Measurements from ENCODE around the gene CFAP46. TPM values are rescaled to one million over a fixed set of nuclear protein-coding genes. Genes with fewer than 3 reads are reported as not detected.
"Not testable (repeated sequence)": the region's sequence is repeated elsewhere in the genome, so short reads cannot be mapped to it uniquely, and the experiment has no call there.

The CFAP46 gene
- polyA plus RNA-seq, 1 of the 3 experiments (the other 2 are of a cell fraction): 3.9 TPM

DNA sequence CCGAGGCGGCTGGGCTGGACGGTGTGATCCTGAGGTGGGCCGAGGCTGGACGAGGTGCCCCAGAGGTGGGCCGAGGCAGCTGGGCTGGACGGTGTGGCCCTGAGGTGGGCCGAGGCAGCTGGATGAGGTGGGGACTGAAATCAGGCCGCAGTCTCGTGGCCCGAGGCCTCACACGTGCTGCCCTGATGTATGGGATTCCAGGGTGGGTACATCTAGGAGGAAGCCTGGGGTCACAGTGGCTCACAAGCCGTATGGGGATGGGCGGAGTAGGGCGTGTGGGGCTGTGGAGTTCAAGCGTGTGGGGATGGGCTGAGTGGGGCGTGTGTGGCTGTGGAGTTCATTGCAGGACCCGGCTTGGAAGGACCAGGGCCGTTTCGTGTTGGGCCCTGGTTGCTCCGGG is 144.0 kb downstream of the CFAP46 start:
- POLR2A ChIA-PET: no interaction called here
- no peaks in the 10 kb centered on the region for H3F3A ChIP-seq (replicated peaks; ENCODE audit: insufficient read depth)
- no peak overlapping the region for H3K27ac ChIP-seq (ENCODE audit: low read depth in 2 of 2, low read length in 1 of 2)
- H3K9me2 ChIP-seq: no peaks in the 10 kb centered on the region
- H2AFZ ChIP-seq (ENCODE audit: low read depth): no peak overlapping the region
- 66% methylated on average over 12 of the region's 21 CpGs for WGBS (ENCODE audit: low lambda C conversion rate)
- no peaks in the 10 kb centered on the region for H3K36me3 ChIP-seq (replicated peaks in 1 of 2; ENCODE audit: control insufficient read depth in 1 of 2, insufficient read depth in 2 of 2, low read length in 1 of 2)
- no peak for DNase-seq
- no peak overlapping the region for H3K9ac ChIP-seq
- CTCF ChIA-PET: interaction anchor here (1.3 kb wide), 1 partner anchor 144 kb away, joined by 5 read pairs; no protein-coding TSS in a partner anchor
- H3K4me2 ChIP-seq: no peak overlapping the region
- H3K4me1 ChIP-seq (ENCODE audit: control insufficient read depth in 1 of 2, insufficient read depth in 2 of 2, low read depth in 1 of 2, low read length in 1 of 2): peaks cover 0 to 18% of the 10 kb centered on the region in 2 experiments; a peak in 1 of 4 replicates
- H3K9me3 ChIP-seq: no peaks in the 10 kb centered on the region
- H3K79me2 ChIP-seq (ENCODE audit: insufficient read depth): no peaks in the 10 kb centered on the region
- no peak overlapping the region for H3K4me3 ChIP-seq (ENCODE audit: low read depth in 2 of 2, low read length in 1 of 2)
- H4K20me1 ChIP-seq (ENCODE audit: insufficient read depth): no peaks in the 10 kb centered on the region
- TF ChIP-seq USF1 (IDR thresholded peaks at IDR 0.05; ENCODE audit: borderline replicate concordance, low read depth) (no peak), EP300 (IDR thresholded peaks at IDR 0.05; ENCODE audit: borderline replicate concordance in 1 of 2, low read depth in 1 of 2, low read length in 1 of 2) (no peak), SIN3A (IDR thresholded peaks at IDR 0.05; ENCODE audit: borderline replicate concordance, low read depth, low read length) (no peak), RCOR1 (IDR thresholded peaks at IDR 0.05; ENCODE audit: low read length) (no peak), FOXJ3 (CRISPR knock-in tag; IDR thresholded peaks at IDR 0.05) (no peak), GABPA (IDR thresholded peaks at IDR 0.05; ENCODE audit: low read depth) (no peak), MAX (IDR thresholded peaks at IDR 0.05; ENCODE audit: low read depth) (no peak), POLR2AphosphoS5 (IDR thresholded peaks at IDR 0.05; ENCODE audit: low read depth, low read length) (no peak), USF2 (IDR thresholded peaks at IDR 0.05; ENCODE audit: borderline replicate concordance, low read depth, low read length) (no peak), RXRA (IDR thresholded peaks at IDR 0.05; ENCODE audit: borderline replicate concordance, low read depth) (no peak), MEF2A (IDR thresholded peaks at IDR 0.05; ENCODE audit: borderline replicate concordance, low read depth) (no peak), SMC3 (IDR thresholded peaks at IDR 0.05; ENCODE audit: low read depth, low read length) (no peak), FOSL2 (IDR thresholded peaks at IDR 0.05; ENCODE audit: borderline replicate concordance, low read depth) (no peak)
- peaks cover 5% of the 10 kb centered on the region; the same call in 1 of the 2 replicates for H3K27me3 ChIP-seq (ENCODE audit: insufficient read depth)

- H3K9ac ChIP-seq; H3K27me3 ChIP-seq (ENCODE audit: insufficient read depth); H3K27ac ChIP-seq (ENCODE audit: low read depth in 2 of 2, low read length in 1 of 2); H3F3A ChIP-seq (replicated peaks; ENCODE audit: insufficient read depth); H3K79me2 ChIP-seq (ENCODE audit: insufficient read depth); POLR2A ChIA-PET; H3K9me2 ChIP-seq; H4K20me1 ChIP-seq (ENCODE audit: insufficient read depth); H3K4me3 ChIP-seq (ENCODE audit: low read depth in 2 of 2, low read length in 1 of 2); DNase-seq; H3K9me3 ChIP-seq; H3K4me2 ChIP-seq; H2AFZ ChIP-seq (ENCODE audit: low read depth); H3K36me3 ChIP-seq (replicated peaks in 1 of 2; ENCODE audit: control insufficient read depth in 1 of 2, insufficient read depth in 2 of 2, low read length in 1 of 2): not testable (repeated sequence)
- 83% methylated on average over 20 of the region's 32 CpGs for WGBS (ENCODE audit: low lambda C conversion rate)
- H3K4me1 ChIP-seq (ENCODE audit: control insufficient read depth in 1 of 2, insufficient read depth in 2 of 2, low read depth in 1 of 2, low read length in 1 of 2): peaks cover 0 to 16% of the 10 kb centered on the region in 2 experiments; a peak in 1 of 4 replicates
- CTCF ChIA-PET: interaction anchor here (1.3 kb wide), 1 partner anchor 143 kb away, joined by 5 read pairs; no protein-coding TSS in a partner anchor
Observed at GRCh38 chr10:132797986-132798385, 144.4 kb downstream of the CFAP46 start.
